Peyer's patch (tissue), 4 donors: ENCODE results near the gene PIF1.
"Not testable (repeated sequence)": the region's sequence is repeated elsewhere in the genome, so short reads cannot be mapped to it uniquely, and the experiment has no call there.

Source experiments
- POLR2A ChIP-seq, 2 donors: fragments of 450-650 bp; IDR thresholded peaks; one replicate each; pipeline ENCODE4 v1.5.1; 2017; ENCODE audit warnings: antibody characterized with exemption in 2 of 2, mild to moderate bottlenecking in 2 of 2, moderate library complexity in 2 of 2
- TF ChIP-seq, protein P1 (sequence below), 6 experiments: fragments of 450-650 bp in 4 of 6; fragments of 200-600 bp in 2 of 6; sonication (generic) in 1 of 6; IDR thresholded peaks; one replicate each; pipeline ENCODE4 v1.5.1; 2017 to 2019; ENCODE audit warnings: antibody characterized with exemption in 6 of 6, mild to moderate bottlenecking in 3 of 6, moderate library complexity in 1 of 6

- TF ChIP-seq, protein P1, sequence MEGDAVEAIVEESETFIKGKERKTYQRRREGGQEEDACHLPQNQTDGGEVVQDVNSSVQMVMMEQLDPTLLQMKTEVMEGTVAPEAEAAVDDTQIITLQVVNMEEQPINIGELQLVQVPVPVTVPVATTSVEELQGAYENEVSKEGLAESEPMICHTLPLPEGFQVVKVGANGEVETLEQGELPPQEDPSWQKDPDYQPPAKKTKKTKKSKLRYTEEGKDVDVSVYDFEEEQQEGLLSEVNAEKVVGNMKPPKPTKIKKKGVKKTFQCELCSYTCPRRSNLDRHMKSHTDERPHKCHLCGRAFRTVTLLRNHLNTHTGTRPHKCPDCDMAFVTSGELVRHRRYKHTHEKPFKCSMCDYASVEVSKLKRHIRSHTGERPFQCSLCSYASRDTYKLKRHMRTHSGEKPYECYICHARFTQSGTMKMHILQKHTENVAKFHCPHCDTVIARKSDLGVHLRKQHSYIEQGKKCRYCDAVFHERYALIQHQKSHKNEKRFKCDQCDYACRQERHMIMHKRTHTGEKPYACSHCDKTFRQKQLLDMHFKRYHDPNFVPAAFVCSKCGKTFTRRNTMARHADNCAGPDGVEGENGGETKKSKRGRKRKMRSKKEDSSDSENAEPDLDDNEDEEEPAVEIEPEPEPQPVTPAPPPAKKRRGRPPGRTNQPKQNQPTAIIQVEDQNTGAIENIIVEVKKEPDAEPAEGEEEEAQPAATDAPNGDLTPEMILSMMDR (IDR thresholded peaks at IDR 0.05) = not testable (repeated sequence)
- not testable (repeated sequence) for TF ChIP-seq POLR2A (IDR thresholded peaks at IDR 0.05)
These were observed 29.5 kb downstream of the PIF1 start for GRCh38 chr15:64795921-64796320.
